Stomach (tissue), 4 donors: Measurements from ENCODE around the gene SPATA31E1.

Experiments
- EP300 ChIP-seq: sonication (generic); formaldehyde crosslinking; IDR thresholded peaks from one replicate; pipeline ENCODE4 v1.6.1; 2017; ENCODE audit warnings: antibody characterized with exemption
- TF ChIP-seq, protein P1 (sequence below), 7 experiments: fragments of 450-650 bp in 4 of 7; fragments of 200-600 bp in 3 of 7; sonication (generic) in 3 of 7; IDR thresholded peaks; one replicate each; pipeline ENCODE4 v1.5.1; 2016 to 2019; ENCODE audit warnings: antibody characterized with exemption in 7 of 7, control low read depth in 2 of 7, mild to moderate bottlenecking in 1 of 7

DNA sequence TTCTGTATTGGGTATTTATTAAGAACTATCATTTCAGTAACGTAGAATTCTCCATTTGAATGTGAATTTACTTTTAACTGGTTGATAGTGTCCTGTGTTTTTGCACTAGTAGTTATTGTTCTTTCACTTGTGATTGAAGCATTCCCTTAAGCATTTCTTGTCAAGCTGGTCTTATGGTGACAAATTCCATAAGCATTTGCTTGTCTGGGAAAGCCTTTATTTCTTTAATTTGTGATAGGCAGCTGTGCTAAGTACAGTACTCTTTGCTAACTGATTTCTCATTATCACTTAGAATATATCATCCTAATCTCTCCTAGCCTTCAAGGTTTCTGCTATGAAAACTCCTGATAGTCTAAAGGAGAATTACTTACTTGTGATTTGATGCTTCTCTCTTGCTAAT lies 21.3 kb upstream of the SPATA31E1 start:
- TF ChIP-seq, protein P1, sequence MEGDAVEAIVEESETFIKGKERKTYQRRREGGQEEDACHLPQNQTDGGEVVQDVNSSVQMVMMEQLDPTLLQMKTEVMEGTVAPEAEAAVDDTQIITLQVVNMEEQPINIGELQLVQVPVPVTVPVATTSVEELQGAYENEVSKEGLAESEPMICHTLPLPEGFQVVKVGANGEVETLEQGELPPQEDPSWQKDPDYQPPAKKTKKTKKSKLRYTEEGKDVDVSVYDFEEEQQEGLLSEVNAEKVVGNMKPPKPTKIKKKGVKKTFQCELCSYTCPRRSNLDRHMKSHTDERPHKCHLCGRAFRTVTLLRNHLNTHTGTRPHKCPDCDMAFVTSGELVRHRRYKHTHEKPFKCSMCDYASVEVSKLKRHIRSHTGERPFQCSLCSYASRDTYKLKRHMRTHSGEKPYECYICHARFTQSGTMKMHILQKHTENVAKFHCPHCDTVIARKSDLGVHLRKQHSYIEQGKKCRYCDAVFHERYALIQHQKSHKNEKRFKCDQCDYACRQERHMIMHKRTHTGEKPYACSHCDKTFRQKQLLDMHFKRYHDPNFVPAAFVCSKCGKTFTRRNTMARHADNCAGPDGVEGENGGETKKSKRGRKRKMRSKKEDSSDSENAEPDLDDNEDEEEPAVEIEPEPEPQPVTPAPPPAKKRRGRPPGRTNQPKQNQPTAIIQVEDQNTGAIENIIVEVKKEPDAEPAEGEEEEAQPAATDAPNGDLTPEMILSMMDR (IDR thresholded peaks at IDR 0.05): no peak
- TF ChIP-seq EP300: no peak
